Right lobe of liver (tissue), 4 donors: Measurements from ENCODE around the gene SHF.

Source experiments
- POLR2A ChIP-seq: fragments of 450-650 bp; IDR thresholded peaks from one replicate; pipeline ENCODE4 v1.6.1; 2017; ENCODE audit warnings: antibody characterized with exemption, mild to moderate bottlenecking
- TF ChIP-seq, protein P1 (sequence below), 4 donors: fragments of 200-600 bp in 3 of 4; fragments of 450-650 bp in 1 of 4; IDR thresholded peaks; one replicate each; pipeline versions ENCODE4 v1.5.1 to v1.8.0; 2016 to 2022; ENCODE audit warnings: antibody characterized with exemption in 4 of 4, mild to moderate bottlenecking in 2 of 4
- donor health status: DM: no; HTN: no; CAD: no.
- donor health status: DM: no; HTN: no; CAD: no.
- donor health status: DM: no; HTN: yes; CAD: no.

DNA sequence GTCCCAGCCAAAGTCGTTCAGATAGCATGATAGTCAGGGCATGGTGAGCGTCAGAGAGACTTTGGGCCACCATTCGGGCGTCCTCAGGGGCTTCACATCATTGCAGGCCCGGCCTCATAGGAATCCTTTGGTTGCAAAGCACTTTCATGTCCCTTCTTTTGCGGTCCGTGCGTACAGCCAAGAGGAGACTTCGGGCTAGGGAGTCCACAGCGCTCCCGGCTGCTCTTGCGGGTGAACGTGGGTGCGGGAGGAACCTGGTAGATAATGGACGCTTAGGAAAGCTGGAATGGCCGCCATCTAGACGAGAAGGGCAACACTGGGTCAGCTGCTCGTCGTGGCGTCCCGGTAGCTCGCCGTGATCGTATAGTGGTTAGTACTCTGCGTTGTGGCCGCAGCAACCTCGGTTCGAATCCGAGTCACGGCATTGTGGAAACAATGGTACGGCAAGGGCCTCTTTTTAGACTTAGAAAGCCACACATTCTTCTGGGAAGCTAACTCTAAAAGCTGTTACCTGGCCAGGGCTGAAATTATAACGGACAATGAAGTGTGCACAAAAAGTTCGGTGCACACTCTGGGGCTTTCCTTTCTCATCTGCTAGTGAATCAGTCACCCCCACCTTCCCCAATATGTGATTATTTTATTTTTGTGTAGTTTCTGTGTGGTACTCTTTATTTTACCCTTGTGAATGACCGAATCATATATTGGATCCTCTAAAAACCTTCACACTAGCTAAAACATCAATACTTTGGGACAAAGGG lies 13.2 kb upstream of the SHF start:
- TF ChIP-seq, protein P1, sequence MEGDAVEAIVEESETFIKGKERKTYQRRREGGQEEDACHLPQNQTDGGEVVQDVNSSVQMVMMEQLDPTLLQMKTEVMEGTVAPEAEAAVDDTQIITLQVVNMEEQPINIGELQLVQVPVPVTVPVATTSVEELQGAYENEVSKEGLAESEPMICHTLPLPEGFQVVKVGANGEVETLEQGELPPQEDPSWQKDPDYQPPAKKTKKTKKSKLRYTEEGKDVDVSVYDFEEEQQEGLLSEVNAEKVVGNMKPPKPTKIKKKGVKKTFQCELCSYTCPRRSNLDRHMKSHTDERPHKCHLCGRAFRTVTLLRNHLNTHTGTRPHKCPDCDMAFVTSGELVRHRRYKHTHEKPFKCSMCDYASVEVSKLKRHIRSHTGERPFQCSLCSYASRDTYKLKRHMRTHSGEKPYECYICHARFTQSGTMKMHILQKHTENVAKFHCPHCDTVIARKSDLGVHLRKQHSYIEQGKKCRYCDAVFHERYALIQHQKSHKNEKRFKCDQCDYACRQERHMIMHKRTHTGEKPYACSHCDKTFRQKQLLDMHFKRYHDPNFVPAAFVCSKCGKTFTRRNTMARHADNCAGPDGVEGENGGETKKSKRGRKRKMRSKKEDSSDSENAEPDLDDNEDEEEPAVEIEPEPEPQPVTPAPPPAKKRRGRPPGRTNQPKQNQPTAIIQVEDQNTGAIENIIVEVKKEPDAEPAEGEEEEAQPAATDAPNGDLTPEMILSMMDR (IDR thresholded peaks at IDR 0.05), result no peak
- TF ChIP-seq POLR2A, result peak; percentile 2
